Measurements from ENCODE around the gene PRR5L. TPM values are rescaled to one million over a fixed set of nuclear protein-coding genes. Genes with fewer than 3 reads are reported as not detected.
"Not testable (repeated sequence)": the region's sequence is repeated elsewhere in the genome, so short reads cannot be mapped to it uniquely, and the experiment has no call there.

Gene PRR5L
- total RNA-seq, 1 experiment from 2014 or later: 23.9 TPM

DNA sequence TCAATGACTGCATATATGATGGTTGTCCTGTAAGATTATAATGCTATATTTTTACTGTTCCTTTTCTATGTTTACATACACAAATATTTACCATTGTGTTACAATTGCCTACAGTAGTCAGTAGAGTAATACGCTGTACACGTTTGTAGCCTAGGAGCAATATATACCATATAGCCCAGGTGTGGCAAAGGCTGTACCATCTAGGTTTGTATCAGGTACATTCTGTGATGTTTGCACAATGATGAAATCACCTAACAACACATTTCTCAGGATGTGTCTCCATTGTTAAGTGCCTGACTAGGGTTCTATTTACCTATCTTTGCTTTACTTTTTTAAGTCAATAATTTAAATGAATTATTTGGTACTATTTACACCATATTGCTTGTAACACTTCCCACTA lies 21.9 kb downstream of the PRR5L start:
- Mint-ChIP-seq H3K27ac (ENCODE audit: low read depth, unreplicated experiment) (no peak overlapping the region), H3K36me3 (ENCODE audit: insufficient read depth, unreplicated experiment) (peaks cover 6% of the 10 kb centered on the region), H3K4me1 (ENCODE audit: insufficient read depth, unreplicated experiment) (peaks cover 4% of the 10 kb centered on the region), H3K27me3 (ENCODE audit: insufficient read depth, unreplicated experiment) (no peaks in the 10 kb centered on the region), H3K9me3 (ENCODE audit: unreplicated experiment) (no peaks in the 10 kb centered on the region), H3K4me3 (ENCODE audit: unreplicated experiment) (no peak overlapping the region)
- TF ChIP-seq, protein P1, sequence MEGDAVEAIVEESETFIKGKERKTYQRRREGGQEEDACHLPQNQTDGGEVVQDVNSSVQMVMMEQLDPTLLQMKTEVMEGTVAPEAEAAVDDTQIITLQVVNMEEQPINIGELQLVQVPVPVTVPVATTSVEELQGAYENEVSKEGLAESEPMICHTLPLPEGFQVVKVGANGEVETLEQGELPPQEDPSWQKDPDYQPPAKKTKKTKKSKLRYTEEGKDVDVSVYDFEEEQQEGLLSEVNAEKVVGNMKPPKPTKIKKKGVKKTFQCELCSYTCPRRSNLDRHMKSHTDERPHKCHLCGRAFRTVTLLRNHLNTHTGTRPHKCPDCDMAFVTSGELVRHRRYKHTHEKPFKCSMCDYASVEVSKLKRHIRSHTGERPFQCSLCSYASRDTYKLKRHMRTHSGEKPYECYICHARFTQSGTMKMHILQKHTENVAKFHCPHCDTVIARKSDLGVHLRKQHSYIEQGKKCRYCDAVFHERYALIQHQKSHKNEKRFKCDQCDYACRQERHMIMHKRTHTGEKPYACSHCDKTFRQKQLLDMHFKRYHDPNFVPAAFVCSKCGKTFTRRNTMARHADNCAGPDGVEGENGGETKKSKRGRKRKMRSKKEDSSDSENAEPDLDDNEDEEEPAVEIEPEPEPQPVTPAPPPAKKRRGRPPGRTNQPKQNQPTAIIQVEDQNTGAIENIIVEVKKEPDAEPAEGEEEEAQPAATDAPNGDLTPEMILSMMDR (IDR thresholded peaks at IDR 0.05; ENCODE audit: unreplicated experiment): no peak
- BruUV-seq (replicated peaks): no TSS peak
- no peak for DNase-seq (ENCODE audit: unreplicated experiment)
- intact Hi-C loops (cut with micrococcal nuclease): no loop called here
- ChIA-PET POLR2A (no interaction called here), CTCF (interaction anchor here (0.7 to 1.3 kb wide), 2 partner anchors 11 to 14 kb away, joined by 3 to 4 read pairs; no protein-coding TSS in a partner anchor)

DNA sequence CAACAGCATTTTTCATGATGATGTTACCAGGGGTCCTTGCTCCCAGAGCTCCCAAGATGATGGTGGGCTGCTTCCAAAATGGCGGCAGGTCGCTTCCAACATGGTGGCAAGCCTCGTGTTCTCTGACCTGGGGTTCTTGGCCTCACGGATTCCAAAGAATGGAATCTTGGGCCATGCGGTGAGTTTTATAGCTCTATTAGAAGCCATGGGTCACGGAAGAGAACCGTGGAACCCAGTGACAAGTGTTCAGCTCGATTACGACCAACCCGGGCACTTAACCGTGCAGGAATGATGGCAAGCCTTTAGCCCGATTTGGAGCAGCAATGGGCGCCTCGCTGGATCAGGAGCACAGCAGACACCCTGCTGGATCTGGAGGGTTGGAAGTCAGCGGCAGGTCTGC lies 28.9 kb downstream of the PRR5L start:
- DNase-seq (ENCODE audit: unreplicated experiment); H3K27me3 Mint-ChIP-seq (ENCODE audit: insufficient read depth, unreplicated experiment); H3K9me3 Mint-ChIP-seq (ENCODE audit: unreplicated experiment); H3K27ac Mint-ChIP-seq (ENCODE audit: low read depth, unreplicated experiment); intact Hi-C loops (cut with micrococcal nuclease); BruUV-seq (replicated peaks); H3K4me3 Mint-ChIP-seq (ENCODE audit: unreplicated experiment); H3K4me1 Mint-ChIP-seq (ENCODE audit: insufficient read depth, unreplicated experiment); H3K36me3 Mint-ChIP-seq (ENCODE audit: insufficient read depth, unreplicated experiment): not testable (repeated sequence)
- CTCF ChIA-PET: interaction anchor here (0.6 kb wide), 1 partner anchor 183 kb away, joined by 3 read pairs; no protein-coding TSS in a partner anchor
- POLR2A ChIA-PET: interaction anchor here (0.6 kb wide), 1 partner anchor 35 kb away, joined by 3 read pairs; no protein-coding TSS in a partner anchor

DNA sequence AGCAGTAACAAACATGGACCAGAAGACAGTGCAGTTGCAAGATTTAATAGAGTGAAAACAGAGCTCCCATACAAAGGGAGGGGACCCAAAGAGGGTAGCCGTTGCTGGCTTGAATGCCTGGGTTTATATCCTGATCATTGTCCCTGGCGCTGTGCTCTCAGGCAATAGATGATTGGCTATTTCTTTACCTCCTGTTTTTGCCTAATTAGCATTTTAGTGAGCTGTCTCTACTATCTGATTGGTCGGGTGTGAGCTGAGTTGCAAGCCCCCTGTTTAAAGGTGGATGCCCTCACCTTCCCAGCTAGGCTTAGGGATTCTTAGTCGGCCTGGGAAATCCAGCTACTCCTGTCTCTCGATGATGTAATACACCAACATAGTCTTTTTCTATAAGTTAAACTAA lies 29.3 kb downstream of the PRR5L start:
- not testable (repeated sequence) for BruUV-seq (replicated peaks)

DNA sequence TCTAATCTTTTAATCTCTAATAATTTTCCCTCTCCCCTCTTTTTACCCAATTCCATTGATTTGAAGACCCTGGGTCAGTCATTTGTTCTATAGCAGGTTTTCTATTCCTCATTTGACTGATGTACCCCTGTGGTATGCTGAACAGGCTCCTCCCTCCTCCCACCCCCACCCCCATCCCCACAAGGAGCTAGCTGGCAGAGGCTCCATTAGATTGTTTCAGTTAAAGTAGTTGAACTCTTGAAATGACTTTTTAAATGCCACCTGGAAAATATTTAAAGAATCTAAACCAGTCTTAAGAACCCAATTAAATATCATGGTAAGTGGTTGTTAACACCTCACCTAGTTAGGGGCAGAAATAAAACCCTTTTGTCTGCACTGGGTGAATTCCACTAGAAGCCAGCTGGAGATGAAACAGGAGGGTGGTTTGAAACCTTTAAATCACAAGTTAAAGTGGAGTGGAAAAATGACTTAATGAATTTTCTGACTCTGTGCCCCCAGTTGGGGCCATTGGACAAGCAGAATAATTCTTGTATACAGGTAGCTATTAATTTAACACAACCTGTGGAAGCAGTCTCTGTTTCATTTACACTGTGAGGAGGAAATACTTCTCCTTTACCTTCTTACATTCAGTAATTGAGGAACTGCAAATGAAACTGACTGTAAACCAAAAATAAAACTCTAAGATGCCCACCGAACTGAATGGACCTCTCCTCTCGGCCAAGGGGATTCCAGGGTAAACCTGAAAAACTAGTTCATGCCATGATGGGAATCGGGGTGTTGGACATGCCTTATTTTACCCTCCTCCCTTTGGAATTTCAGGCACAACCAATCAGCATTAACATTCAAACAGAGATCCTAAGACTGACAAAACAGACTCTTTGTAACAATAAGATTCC lies 30.7 kb downstream of the PRR5L start:
- no TSS peak for BruUV-seq (replicated peaks)
- ChIA-PET CTCF (no interaction called here), POLR2A (no interaction called here)
- Mint-ChIP-seq H3K9me3 (ENCODE audit: unreplicated experiment) (no peaks in the 10 kb centered on the region), H3K4me1 (ENCODE audit: insufficient read depth, unreplicated experiment) (no peaks in the 10 kb centered on the region), H3K36me3 (ENCODE audit: insufficient read depth, unreplicated experiment) (no peaks in the 10 kb centered on the region), H3K27me3 (ENCODE audit: insufficient read depth, unreplicated experiment) (no peaks in the 10 kb centered on the region), H3K27ac (ENCODE audit: low read depth, unreplicated experiment) (no peak overlapping the region), H3K4me3 (ENCODE audit: unreplicated experiment) (no peak overlapping the region)
- intact Hi-C loops (cut with micrococcal nuclease): no loop called here
- DNase-seq (ENCODE audit: unreplicated experiment): no peak
- TF ChIP-seq, protein P1 (IDR thresholded peaks at IDR 0.05; ENCODE audit: unreplicated experiment): no peak

More for the DNA sequence above, 29.3 kb downstream of the PRR5L start:
- H3K36me3 Mint-ChIP-seq (ENCODE audit: insufficient read depth, unreplicated experiment); DNase-seq (ENCODE audit: unreplicated experiment); H3K27me3 Mint-ChIP-seq (ENCODE audit: insufficient read depth, unreplicated experiment); H3K9me3 Mint-ChIP-seq (ENCODE audit: unreplicated experiment); H3K27ac Mint-ChIP-seq (ENCODE audit: low read depth, unreplicated experiment); H3K4me1 Mint-ChIP-seq (ENCODE audit: insufficient read depth, unreplicated experiment); intact Hi-C loops (cut with micrococcal nuclease); H3K4me3 Mint-ChIP-seq (ENCODE audit: unreplicated experiment): not testable (repeated sequence)
- ChIA-PET CTCF (interaction anchor here (0.6 kb wide), 1 partner anchor 103 kb away, joined by 3 read pairs; no protein-coding TSS in a partner anchor), POLR2A (interaction anchor here (0.6 kb wide), 1 partner anchor 35 kb away, joined by 3 read pairs; no protein-coding TSS in a partner anchor)

DNA sequence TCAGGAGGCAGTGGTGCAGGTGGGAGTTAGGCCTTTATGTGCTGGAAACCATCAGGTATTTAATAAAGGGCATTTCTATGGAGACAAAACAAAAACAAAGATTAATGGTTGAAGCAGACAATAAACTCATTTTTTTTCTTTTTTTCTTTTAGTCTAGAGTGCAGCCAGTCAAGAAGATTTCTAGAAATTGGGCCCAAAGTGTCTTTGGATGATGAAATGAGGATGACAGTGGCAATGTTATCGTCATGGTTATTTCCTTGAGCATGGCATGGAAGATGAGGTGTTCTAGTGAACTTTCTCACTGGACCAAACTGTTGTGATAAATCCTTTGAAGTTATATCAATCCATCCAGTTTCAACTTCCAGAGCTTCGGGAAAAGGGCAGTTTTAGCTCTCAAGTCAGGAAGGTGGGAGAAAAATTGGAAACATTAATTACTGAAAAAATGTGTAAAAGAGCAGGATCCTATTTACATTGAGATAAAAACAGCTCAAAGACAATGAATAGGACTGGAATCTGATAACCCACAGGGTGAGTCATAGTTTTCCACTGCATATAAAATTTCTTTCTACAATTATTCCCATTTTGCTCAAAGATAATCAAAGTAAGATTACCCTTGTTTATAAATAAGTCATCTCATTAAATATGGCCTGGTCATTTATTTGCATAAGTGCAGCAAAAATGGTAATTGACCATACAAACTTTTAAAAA lies 33.0 kb downstream of the PRR5L start:
- no peak overlapping the region for H3K27ac Mint-ChIP-seq (ENCODE audit: low read depth, unreplicated experiment)
- H3K9me3 Mint-ChIP-seq (ENCODE audit: unreplicated experiment): no peaks in the 10 kb centered on the region
- POLR2A ChIA-PET: no interaction called here
- TF ChIP-seq, protein P1 (IDR thresholded peaks at IDR 0.05; ENCODE audit: unreplicated experiment): no peak
- no TSS peak for BruUV-seq (replicated peaks)
- intact Hi-C loops (cut with micrococcal nuclease): no loop called here
- no peaks in the 10 kb centered on the region for H3K36me3 Mint-ChIP-seq (ENCODE audit: insufficient read depth, unreplicated experiment)
- CTCF ChIA-PET: interaction anchor here (0.9 to 1.0 kb wide), 2 partner anchors 30 to 265 kb away, joined by 3 read pairs; partner anchors contain the start of gene IFTAP
- no peak overlapping the region for H3K4me3 Mint-ChIP-seq (ENCODE audit: unreplicated experiment)
- peaks cover 11% of the 10 kb centered on the region for H3K4me1 Mint-ChIP-seq (ENCODE audit: insufficient read depth, unreplicated experiment)
- no peaks in the 10 kb centered on the region for H3K27me3 Mint-ChIP-seq (ENCODE audit: insufficient read depth, unreplicated experiment)
- no peak for DNase-seq (ENCODE audit: unreplicated experiment)

All from MCF 10A (cell line).